K562 (cell line): ENCODE results near the gene PSMD2. TPM values are rescaled to one million over a fixed set of nuclear protein-coding genes. Genes with fewer than 3 reads are reported as not detected.

ENCODE experiments used
- ATAC-seq: fragments of 200-7000 bp; cut with Tn5 transposase; 3 replicates; pipeline ENCODE4 v1.9.1; 2020; ENCODE audit warnings: moderate library complexity
- BruUV-seq: library from RNA; stranded (reverse); fragments of 400-500 nt; replicated peaks from 2 replicates; lab custom pipeline; 2021; lab: Mats Ljungman, UMichigan
- CTCF ChIA-PET: fragments of 300-600 bp; formaldehyde crosslinking; extraction: SDS; loops from one replicate; lab custom pipeline; 2021; ENCODE audit warnings: low intra/inter-chr PET ratio; lab: Yijun Ruan, JAX
- POLR2A ChIA-PET: fragments of 300-600, 350-650 bp; sonication (Branson Sonifier 250); formaldehyde crosslinking; extraction: SDS; loops from one replicate; lab custom pipeline; 2021; ENCODE audit warnings: antibody characterized with exemption, inconsistent platforms; lab: Yijun Ruan, JAX
- DNase-seq, 4 experiments: peaks; one replicate each; pipeline versions ENCODE4 v3.0.0 to v3.0.0-alpha.2; 2011 to 2018; ENCODE audit warnings: low spot score in 3 of 4, mixed read lengths in 3 of 4; ENCODE audit errors: extremely low read depth in 1 of 4
- FAIRE-seq: peaks from 2 replicates; lab custom pipeline; 2011; peaks lifted over from hg19 to GRCh38; lab: Jason Lieb, UNC
- H2AFZ ChIP-seq: 2 replicates; pipeline ENCODE4 v1.6.0; 2011; ENCODE audit warnings: low read depth, low read length, control low read depth, inconsistent platforms
- H3K27ac ChIP-seq: fragments of 200-600 bp; 3 replicates; pipeline ENCODE4 v1.8.0; 2011; ENCODE audit warnings: low read depth, mild to moderate bottlenecking, control low read depth, inconsistent platforms, low read length, moderate library complexity, mixed read lengths; ENCODE audit errors: extremely low read depth
- H3K27me3 ChIP-seq, 2 experiments: fragments of 300-600 bp in 1 of 2; 2 replicates in 1 of 2; 3 replicates in 1 of 2; pipeline versions ENCODE4 v1.6.0 to v1.8.0; 2011; ENCODE audit warnings: inconsistent platforms in 2 of 2, low read length in 2 of 2, mild to moderate bottlenecking in 1 of 2, mixed read lengths in 1 of 2, moderate library complexity in 1 of 2; ENCODE audit not compliant: control insufficient read depth in 2 of 2, insufficient read depth in 2 of 2
- H3K36me3 ChIP-seq: fragments of 300-600 bp; 3 replicates; pipeline ENCODE4 v1.8.0; 2011; ENCODE audit warnings: mild to moderate bottlenecking, low read length, inconsistent platforms; ENCODE audit not compliant: control insufficient read depth, insufficient read depth
- H3K4me1 ChIP-seq, 2 experiments: fragments of 200-600 bp in 1 of 2; replicated peaks in 1 of 2; 2 replicates in 1 of 2; 3 replicates in 1 of 2; pipeline versions ENCODE4 v1.5.1 to v1.8.0; 2011; ENCODE audit warnings: inconsistent platforms in 2 of 2, low read length in 2 of 2, mild to moderate bottlenecking in 1 of 2, mixed read lengths in 1 of 2, moderate library complexity in 1 of 2; ENCODE audit not compliant: control insufficient read depth in 2 of 2, insufficient read depth in 2 of 2
- H3K4me2 ChIP-seq: 2 replicates; pipeline ENCODE4 v1.6.1; 2011; ENCODE audit warnings: low read length, control low read depth, inconsistent platforms, mixed read lengths; ENCODE audit not compliant: insufficient read depth
- H3K4me3 ChIP-seq: fragments of 200-600 bp; sonication (generic), shearing (Covaris generic); 2 replicates; pipeline ENCODE4 v1.5.1; 2016; ENCODE audit warnings: control low read depth, inconsistent platforms
- H3K79me2 ChIP-seq: fragments of 200-600 bp; 3 replicates; pipeline ENCODE4 v1.8.0; 2011; ENCODE audit warnings: low read length, inconsistent platforms; ENCODE audit not compliant: control insufficient read depth, insufficient read depth
- H3K9ac ChIP-seq, 2 experiments: 2 replicates each; pipeline versions ENCODE4 v1.6.0 to v1.6.1; 2011; ENCODE audit warnings: low read depth in 2 of 2, low read length in 2 of 2, control low read depth in 1 of 2, inconsistent platforms in 1 of 2, mild to moderate bottlenecking in 1 of 2, mixed read lengths in 1 of 2; ENCODE audit not compliant: insufficient read depth in 1 of 2
- H3K9me1 ChIP-seq: one replicate; pipeline ENCODE4 v1.6.0; 2011; ENCODE audit warnings: inconsistent platforms, mild to moderate bottlenecking, low read length, moderate library complexity; ENCODE audit not compliant: control insufficient read depth, insufficient read depth
- H3K9me3 ChIP-seq: replicated peaks from 2 replicates; pipeline ENCODE4 v1.5.1; 2011; ENCODE audit warnings: low read depth, low read length, inconsistent platforms; ENCODE audit not compliant: control insufficient read depth, insufficient read depth
- H4K20me1 ChIP-seq: replicated peaks from 2 replicates; pipeline ENCODE4 v1.6.1; 2011; ENCODE audit warnings: low read length, inconsistent platforms, mixed read lengths; ENCODE audit not compliant: control insufficient read depth, insufficient read depth
- ARID3B ChIP-seq: fragments of 250-450 bp; sonication (Bioruptor Pico); IDR thresholded peaks from 2 replicates; pipeline ENCODE4 v1.4.0; 2020; ENCODE audit warnings: borderline replicate concordance
- HCFC1 ChIP-seq: IDR thresholded peaks from 2 replicates; pipeline ENCODE4 v1.6.1; 2012; ENCODE audit warnings: low read depth, low read length, improper control_type of control experiment
- ZNF197 ChIP-seq: fragments of 200-800 bp; sonication (Bioruptor generic); IDR thresholded peaks from 2 replicates; pipeline ENCODE4 v1.6.1; 2016; ENCODE audit warnings: low read depth, missing genetic modification characterization, missing compliant biosample characterization
- ZNF740 ChIP-seq, 3 experiments: fragments of 200-800 bp in 1 of 3; sonication (Bioruptor generic) in 1 of 3; sonication (generic) in 1 of 3; formaldehyde crosslinking in 1 of 3; IDR thresholded peaks; 2 replicates each; pipeline versions ENCODE4 v1.6.1 to v1.8.0; 2016 to 2022; ENCODE audit warnings: mild to moderate bottlenecking in 2 of 3, missing compliant biosample characterization in 2 of 3, missing genetic modification characterization in 2 of 3, missing genetic modification reagents in 1 of 3
- WGBS: fragments of 100-300 bp; shearing (Covaris generic); methylation state at CpG from one replicate; pipeline ENCODE4 v1.1.6; 2016; ENCODE audit warnings: low coverage, mixed read lengths; ENCODE audit not compliant: insufficient coverage; ENCODE audit errors: missing lambda C conversion rate; 5-methylcytosine and 5-hydroxymethylcytosine counted together
- in situ Hi-C: fragments of 300-500 bp; cut with MboI; formaldehyde crosslinking; loops from 4 replicates; pipeline ENCODE4 v1.15.0; 2018; ENCODE audit warnings: inconsistent platforms, mixed read lengths
- intact Hi-C: fragments of 100-400 bp; cut with micrococcal nuclease; formaldehyde crosslinking; loops from 2 replicates; pipeline ENCODE4 v1.14.2; 2022
- polyA plus RNA-seq, 8 experiments: library from polyadenylated mRNA; depleted of rRNA in 4 of 8; stranded (reverse) in 5 of 8; unstranded in 3 of 8; fragments of >200 nt; fragmentation: Nextera tagmentation in 2 of 8; fragmentation: Illumina TruSeq in 1 of 8; extraction: Ambion mirVana in 2 of 8; extraction: Trizol in 1 of 8; gene quantifications; 2 replicates each; pipeline versions ENCODE4 v1.2.1 to v1.2.3, GENCODE V29; 2011 to 2014; ENCODE audit warnings: inconsistent platforms in 1 of 8, missing spikeins in 1 of 8
- total RNA-seq, 7 experiments: library from RNA; depleted of rRNA in 6 of 7; stranded (reverse); fragments of >200 nt in 6 of 7; fragmentation: Illumina TruSeq in 2 of 7; extraction: Trizol in 2 of 7; gene quantifications; 2 replicates each; pipeline versions ENCODE4 v1.2.1 to v1.2.3, GENCODE V29; 2011 to 2021; ENCODE audit warnings: low replicate concordance in 1 of 7

Gene PSMD2
- total and polyA plus RNA-seq, 9 of the 15 experiments (the other 6 are each of a cell fraction or from before 2014, with no cell fraction given), result 152 to 484 (median 295) TPM

- H3K27ac ChIP-seq, result peak overlapping the region; percentile 83
- H3K36me3 ChIP-seq, result peaks cover 52% of the 10 kb centered on the region
- ATAC-seq (peak; percentile 5), DNase-seq (peak in 1 of 4 experiments; percentile 24), FAIRE-seq (no peak)
- 60% methylated on average over 4 of the region's 4 CpGs for WGBS
- ChIA-PET CTCF (no interaction called here), POLR2A (interaction anchor here (0.6 to 0.9 kb wide), 4 partner anchors 9 to 24 kb away, joined by 3 to 5 read pairs (median 3); no protein-coding TSS in a partner anchor)
- no peaks in the 10 kb centered on the region for H3K27me3 ChIP-seq
- peaks cover 16% of the 10 kb centered on the region for H3K79me2 ChIP-seq
- H3K4me2 ChIP-seq, result peak overlapping the region; percentile 80
- peaks cover 51 to 62% of the 10 kb centered on the region in 2 experiments for H3K4me1 ChIP-seq
- peak overlapping the region; percentile 62; the same call in 1 of the 2 replicates for H3K4me3 ChIP-seq
- no peak for TF ChIP-seq HCFC1
- TF ChIP-seq ARID3B (CRISPR knock-in tag), result no peak
- 0 out of 2 replicates have a peak, but pooled peaks have one; percentile 2 for TF ChIP-seq ZNF740 (CRISPR knock-in tag; IDR thresholded peaks at IDR 0.05)
- TF ChIP-seq ZNF740 (tag; IDR thresholded peaks at IDR 0.05), result no peak
- TF ChIP-seq ZNF197 (CRISPR knock-in tag), result peak; percentile 44; the same call in 1 of the 2 replicates
- peaks cover 24% of the 10 kb centered on the region for H4K20me1 ChIP-seq
- no TSS peak for BruUV-seq
- H3K9me1 ChIP-seq, result peaks cover 11% of the 10 kb centered on the region
- no peak overlapping the region for H2AFZ ChIP-seq
- intact Hi-C loops (no loop called here), in situ Hi-C loops (no loop called here)
- peak overlapping the region; percentile 70 to 98; a peak in 2 of 4 replicates for H3K9ac ChIP-seq
- H3K9me3 ChIP-seq, result no peaks in the 10 kb centered on the region
Observed at GRCh38 chr3:184335291-184335660, 36.2 kb downstream of the PSMD2 start.
